GOT3 (cell line): Measurements from ENCODE around the gene ADCK1.
"Not testable (repeated sequence)": the region's sequence is repeated elsewhere in the genome, so short reads cannot be mapped to it uniquely, and the experiment has no call there.

ENCODE experiments used
- DNase-seq: peaks from one replicate; lab custom pipeline; 2025; ENCODE audit warnings: mixed read lengths; lab: John Stamatoyannopoulos, UW

Gene ADCK1

DNA sequence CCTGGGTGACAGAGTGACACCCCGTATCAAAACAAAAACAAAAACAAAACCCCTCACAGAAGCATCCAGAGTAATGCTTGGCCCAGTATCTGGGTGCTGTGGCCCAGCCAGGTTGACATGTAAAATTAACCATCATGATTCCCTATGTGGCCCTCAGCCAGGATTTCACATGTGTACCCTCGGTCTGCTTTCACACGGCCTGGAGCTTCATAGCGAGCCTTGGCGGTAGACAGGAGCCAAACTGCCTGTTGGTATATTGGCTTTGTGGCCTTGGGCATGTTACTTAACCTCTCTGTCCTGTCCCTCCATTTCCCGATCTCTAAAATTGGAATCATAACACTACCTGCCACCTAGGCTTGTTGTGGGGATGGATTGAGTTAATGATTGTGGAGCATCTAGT lies 65.5 kb downstream of the ADCK1 start:
- no peak for DNase-seq

DNA sequence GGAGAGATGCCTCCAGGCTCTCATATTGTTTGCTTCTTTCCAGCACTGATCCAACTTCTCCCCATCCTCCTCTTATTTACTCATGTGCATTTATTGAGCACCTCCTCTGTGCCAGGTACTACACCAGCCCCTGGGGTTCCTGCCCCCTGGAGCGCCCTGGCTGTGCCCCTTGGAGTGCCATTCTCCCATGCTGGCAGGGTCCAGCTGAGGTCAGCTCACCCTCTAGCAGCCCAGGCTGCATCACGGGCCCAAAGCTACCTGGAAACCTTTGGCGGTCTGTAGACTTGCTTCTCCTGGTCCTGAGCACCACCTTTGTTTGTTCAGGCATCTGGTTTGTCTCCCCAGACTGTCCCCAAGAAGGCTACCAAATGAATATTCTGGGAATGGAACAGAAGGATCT lies 67.0 kb downstream of the ADCK1 start:
- DNase-seq, result no peak

DNA sequence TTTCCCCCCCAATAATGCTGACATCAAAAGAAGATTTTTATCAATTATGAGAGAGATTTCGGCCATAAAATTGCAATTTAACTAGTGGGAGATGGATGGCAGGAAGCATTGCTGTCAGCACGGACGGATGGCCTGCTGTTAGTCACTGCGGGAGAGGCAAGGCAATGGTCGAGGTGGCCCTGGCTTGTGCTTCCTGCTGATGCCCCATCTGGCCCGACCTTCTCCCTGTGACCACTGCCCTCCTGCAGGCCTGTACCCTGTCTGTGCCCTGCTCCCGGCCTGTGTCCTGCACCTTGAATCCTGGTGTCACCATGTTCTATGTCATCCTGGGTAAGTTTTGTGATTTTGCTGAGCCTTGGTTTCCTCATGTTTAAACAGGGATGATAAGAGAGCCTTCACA lies 67.6 kb downstream of the ADCK1 start:
- no peak for DNase-seq

DNA sequence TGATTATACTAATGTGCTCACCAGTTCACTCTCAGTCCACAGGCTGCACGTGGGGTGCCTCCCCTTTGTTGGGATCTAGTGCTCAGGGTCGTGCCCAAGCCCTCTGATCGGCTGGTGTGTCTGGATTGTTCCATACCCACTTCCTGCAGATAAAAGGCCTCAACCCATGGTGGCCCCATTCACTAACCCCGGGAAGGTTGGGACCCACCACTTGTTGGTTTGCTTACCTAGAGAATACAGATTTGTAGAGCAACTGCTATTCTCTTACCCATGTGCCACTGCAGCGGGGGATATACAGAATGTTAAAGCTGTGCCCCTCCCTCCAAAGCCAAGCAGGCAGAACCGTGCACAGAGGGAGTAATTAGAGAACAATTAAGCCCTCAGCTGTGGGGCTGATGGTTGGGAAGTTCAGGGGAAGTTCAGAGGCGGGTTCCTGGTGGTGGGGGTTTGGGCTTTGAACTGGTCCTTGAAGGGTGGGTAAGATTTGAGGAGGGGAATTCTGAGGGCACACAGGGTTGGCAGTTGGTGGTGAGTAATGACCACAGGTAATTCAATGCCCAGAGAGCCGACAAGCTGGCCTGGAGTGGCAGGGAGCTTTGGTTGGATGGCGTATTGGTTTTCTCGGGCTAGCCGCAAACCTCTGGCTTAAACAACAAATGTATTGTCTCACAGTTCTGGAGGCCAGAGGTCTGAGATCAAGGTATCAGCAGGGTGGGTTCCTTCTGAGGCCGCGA lies 68.8 kb downstream of the ADCK1 start:
- no peak for DNase-seq

DNA sequence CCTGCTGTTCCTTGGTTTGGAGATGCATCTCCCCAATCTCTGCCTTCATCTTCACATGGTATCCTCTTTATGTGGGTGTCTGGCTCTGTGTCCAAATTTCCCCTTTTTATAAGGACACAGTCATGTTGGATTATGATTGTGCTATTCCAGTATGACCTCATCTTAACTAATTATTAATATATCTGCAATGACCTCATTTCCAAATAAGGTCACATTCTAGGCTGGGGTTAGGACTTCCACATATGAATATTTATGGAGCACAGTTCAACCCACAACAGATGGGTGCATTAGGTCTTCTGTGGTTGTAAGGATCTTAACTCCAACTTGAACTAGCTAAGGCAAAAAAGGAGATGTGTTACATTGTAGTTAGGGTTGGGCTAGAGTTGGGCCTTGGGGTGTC lies 69.4 kb downstream of the ADCK1 start:
- no peak for DNase-seq

DNA sequence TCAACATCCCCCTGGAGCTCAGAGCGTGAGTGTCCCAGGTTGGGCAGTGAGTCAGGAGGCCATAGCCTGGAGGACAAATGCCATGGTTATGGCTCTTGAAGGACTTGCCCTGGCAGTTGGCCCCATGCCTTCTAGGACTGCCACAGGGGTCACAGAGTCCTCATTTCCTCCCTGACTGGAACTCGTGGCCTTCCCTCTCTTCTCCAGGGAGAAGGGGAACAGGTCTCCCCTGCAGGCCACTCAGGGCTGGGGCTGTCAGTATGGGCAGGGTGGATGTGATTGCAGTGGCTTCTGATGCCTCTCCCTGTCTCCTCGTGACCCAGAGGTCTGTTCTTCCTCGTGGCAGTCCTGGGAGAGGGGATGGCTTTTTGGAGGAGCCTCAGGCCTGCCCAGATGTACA lies 70.7 kb downstream of the ADCK1 start:
- DNase-seq, result no peak

DNA sequence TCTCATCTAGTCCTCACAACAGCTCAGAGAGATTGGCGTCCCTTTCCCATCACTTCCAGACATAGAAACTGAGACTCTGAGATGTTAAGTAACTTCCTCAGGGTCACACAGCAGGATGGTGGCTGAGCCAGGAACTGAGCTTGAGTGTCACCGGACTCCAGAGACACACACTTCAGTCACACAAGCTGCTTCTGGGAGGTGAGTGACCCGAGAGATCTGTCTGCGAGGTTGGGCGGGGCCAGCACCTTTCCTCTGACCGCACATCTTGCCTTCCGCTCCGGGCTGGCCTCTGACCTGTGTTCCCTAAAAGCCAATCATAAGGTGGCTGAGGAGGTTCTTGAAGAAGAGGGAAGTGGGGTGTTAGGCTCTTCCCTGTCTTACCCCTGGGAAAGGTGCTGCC lies 72.2 kb downstream of the ADCK1 start:
- DNase-seq, result no peak

DNA sequence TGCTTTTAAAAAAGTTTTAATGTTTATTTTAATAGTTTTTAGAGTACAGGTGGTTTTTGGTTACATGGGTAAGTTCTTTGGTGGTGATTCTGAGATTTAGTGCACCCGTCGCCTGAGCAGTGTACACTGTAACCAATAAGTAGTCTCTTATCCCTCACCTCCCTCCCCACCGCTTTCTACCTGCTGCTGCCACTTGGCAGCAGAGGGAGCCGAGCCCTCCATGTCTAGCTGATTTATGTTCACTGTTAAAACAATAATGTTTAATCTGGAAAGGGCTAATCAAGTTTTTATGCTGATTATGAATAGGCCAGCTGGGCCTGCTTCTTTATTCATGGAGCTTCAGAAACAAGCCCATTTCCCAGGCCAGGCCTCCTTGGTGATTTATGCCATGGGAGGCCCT lies 73.1 kb downstream of the ADCK1 start:
- DNase-seq, result no peak

DNA sequence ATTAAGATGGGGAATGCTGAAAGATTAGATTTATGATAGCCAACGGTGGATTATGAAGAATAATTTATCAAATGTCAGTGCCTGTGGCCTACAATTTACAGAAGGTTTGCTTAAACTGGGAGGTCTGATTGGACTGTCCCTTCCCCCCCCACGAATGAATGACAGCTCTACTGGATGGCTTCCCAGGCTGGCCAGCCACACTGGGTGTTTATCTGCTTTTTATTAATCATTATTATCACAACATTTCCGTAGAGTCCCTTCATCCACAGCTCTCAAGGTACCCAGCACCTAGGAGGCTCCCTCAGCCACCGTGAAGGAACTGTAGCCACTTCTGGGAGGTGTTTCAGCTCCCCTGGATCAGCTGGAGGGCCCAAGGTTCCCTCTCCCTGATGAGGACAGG lies 78.9 kb downstream of the ADCK1 start:
- no peak for DNase-seq

DNA sequence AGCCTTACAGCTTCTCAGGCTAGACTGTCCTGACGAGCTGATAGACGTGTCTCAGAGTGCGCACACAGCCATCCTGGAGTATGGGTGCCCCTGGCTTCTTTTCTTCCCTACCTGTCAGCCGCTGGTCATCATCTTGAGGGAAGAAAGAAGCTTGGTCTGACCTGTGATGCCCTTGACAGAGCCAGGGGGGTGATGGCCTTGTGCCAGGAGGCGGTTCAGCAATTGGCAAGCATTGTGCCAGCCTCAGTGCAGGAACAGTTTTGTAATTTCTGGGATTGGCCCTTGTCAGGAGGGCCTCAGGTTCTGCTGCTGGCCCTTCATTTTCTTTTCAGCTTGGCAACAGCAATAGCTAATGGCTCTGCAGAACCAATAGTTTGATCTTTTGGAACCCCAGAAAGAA lies 80.1 kb downstream of the ADCK1 start:
- no peak for DNase-seq

DNA sequence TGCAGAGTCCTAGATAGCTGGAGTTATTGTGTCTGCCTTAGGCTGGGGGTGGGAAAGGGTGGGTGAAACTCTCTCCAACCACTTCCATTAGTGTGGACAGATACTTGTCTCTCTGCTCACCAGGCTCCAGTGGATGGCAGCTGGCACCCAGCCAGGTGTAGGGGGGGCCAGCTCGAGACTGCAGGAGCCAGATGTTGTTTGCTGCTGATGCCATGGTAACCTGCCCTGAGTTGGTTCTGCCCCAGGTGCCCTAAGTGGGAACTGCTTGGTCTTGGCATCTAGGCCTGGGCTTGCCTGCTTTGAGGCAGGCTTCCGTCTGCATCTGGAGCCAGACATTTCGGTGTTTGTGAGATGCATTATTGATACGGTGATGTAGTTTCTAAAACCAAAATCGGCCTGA lies 82.2 kb downstream of the ADCK1 start:
- no peak for DNase-seq

DNA sequence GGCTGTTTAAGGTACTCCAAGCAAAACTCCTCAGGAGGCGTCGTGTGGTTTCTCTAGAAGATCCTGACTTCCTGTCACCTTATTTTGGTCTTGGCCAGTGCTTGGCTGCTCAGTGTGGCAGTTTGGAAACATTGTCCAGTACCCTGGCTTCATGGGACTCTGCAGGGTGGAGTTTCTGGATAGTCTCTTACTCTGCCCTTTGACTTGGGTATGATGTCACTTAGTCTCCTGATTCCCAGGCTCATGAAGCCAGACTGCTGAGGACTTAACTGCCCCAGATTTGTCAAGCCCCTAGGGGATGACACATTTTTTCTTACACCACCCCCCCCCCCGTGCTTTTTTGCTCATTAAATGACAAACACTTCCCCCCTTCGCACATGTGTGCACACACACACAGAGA lies 82.7 kb downstream of the ADCK1 start:
- no peak for DNase-seq

DNA sequence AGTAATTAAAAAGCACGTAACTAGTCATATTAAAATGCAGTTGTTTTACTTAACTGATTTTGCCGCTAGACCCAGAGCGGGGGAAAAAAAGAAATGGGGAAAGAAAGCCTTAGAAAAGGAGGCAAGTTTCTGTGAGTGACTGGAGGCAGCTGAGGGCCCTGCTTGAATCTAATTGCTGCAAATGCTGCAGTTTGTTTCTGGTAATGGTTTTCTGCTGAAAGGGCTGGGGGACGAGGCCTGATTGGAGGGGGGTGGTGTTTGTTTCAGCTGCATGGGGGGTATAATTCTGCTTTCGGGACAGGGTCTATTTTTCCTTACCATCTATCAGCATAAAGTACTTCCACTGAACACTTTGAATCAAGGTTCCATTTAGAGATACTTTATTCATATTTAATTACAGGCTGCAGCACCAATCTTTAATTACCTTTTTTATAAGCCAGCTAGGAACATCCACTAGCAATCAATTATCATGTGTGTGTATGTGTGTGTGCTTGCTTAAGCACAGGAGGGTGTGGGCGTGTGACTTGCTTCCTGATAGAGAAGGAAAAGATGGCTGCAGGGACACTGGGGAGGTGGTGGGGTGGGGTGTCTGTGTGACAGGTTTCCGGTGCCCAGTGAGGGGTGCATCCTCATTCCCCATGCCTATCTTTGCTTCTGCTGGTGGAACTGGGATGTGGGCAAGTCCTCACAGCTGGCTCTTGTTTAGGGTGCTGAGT lies 83.4 kb downstream of the ADCK1 start:
- no peak for DNase-seq

DNA sequence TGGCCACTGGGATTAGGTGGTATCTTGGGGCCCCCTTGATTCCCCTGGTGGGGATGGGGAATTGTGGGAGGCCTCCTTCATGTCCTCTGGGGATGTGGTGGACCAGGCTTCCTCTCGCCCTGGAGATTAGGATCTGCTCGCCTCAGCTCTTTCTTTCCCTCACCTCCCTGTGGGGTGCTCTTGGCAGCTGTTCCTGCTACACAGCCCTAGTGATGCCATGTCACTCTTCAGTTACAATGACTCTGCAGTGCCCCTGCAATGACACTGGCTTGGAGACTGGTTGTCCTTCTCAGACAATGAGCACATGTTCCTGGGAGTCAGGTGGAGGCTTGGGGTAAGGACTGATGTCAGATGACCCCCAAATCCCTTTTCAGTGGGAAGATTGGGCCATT lies 83.9 kb downstream of the ADCK1 start:
- DNase-seq, result no peak

DNA sequence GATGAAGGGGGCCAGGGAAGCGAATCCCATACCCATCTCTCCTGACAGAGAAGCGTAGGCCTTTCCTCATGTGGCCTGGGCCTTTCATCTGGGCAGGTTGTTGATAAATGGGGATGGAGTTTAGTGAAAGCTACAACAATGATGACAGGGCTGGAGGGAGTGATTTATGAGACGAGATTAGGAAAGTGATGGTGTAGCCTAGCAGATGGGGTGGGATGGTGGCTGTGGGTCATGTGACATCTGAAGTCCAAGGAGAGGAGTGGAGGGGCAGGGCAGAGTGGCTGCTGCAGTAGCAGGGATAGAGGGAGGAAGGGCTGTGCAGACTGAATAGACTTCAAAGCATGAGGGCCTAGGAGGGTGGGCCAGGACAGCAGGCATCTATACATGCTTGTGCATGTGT lies 85.5 kb downstream of the ADCK1 start:
- no peak for DNase-seq

DNA sequence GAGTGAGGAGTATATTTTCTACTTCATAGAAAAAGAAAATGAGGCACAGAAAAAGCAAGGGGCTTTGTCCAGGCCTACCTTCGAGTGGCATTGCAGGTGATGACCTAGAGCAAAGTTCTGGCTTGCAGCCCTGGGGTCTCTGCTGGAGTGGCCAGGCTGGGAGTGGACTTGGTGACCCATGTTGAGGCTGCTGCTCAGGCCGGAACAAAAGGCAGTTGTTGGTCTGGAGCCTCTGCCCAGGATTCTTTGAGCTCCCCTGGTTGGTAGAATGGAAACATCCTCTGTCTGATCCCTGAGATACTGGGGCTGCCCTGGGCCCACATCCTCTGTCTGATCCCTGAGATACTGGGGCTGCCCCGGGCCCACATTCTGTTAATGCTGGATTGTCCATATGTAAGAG lies 86.1 kb downstream of the ADCK1 start:
- no peak for DNase-seq

DNA sequence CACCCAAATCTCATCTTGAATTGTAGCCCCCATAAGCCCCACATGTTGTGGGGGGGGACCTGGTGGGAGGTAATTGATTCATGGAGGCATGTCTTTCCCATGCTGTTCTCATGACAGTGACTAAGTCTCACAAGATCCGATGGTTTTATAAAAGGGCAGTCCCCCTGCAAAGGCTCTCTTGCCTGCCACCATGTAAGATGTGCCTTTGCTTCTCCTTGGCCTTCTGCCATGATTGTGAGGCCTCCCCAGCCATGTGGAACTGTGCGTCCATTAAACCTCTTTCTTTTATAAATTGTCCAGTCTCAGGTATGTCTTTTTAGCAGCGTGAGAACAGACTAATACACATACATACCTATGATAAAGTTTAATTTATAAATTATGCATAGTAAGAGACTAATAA lies 89.0 kb downstream of the ADCK1 start:
- not testable (repeated sequence) for DNase-seq

DNA sequence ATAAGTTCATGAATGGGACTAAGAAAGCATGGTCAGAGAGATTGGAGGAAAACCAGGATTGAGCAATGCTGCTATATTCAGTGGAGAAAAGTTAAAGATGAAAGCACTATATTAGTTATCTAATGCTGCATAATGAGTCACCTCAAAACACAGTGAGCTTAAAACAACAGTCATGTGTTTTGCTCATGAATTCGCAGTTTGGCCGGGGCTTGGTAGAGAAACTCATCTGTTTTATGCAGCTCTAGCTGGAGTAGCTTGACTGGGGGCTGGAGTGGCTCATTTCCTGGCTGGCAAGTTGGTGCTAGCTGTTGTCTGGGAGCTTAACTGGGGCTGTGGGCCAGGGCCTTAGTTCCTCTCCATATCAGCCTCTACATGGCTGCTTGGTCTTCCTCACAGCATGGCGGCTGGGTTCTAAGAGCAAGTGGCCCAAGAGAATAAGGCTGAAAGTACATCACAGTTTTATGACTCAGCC lies 90.1 kb downstream of the ADCK1 start:
- DNase-seq, result no peak

DNA sequence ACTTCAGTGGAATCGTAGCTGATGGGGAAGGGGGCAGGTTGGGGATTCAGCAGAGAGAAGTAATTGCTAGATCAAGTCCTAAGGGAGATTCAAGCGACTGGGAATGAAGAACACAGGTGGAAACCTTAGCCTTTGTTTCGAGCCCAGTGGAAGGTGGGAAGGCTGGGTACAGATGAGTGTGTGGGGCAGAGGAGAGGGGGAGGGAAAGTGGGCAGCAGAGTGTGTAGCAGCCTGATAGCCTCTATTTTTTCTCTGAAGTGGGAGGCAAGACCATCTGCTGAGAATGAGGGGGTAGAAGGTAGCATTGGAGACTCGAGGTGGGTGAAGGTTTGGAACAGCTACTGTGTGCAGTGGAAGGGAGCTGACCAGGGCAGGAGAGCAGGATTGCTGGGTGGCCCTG lies 91.0 kb downstream of the ADCK1 start:
- no peak for DNase-seq

DNA sequence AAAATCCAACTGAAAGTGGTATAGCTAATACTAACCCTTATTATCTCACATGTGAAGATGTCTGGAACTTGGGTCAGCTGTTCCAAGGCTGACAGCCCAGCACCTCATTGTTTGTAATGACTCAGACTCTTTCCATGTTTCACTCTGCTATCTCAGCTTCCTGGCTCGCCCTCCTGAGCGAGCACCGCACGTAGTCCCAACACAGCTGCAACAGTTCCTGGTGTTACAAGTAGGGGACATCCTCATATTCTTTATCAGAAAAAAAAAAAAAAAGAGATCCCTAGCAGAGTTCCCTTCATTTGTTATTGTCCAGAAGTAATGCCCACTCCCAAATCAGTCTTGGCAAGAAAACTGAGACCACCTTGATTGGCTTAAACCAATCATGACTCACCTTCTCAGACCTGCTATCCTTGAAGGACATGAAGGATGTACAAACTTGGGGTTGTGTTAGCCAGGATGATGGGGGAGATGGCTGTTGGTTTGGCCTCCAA lies 92.5 kb downstream of the ADCK1 start:
- DNase-seq, result no peak

DNA sequence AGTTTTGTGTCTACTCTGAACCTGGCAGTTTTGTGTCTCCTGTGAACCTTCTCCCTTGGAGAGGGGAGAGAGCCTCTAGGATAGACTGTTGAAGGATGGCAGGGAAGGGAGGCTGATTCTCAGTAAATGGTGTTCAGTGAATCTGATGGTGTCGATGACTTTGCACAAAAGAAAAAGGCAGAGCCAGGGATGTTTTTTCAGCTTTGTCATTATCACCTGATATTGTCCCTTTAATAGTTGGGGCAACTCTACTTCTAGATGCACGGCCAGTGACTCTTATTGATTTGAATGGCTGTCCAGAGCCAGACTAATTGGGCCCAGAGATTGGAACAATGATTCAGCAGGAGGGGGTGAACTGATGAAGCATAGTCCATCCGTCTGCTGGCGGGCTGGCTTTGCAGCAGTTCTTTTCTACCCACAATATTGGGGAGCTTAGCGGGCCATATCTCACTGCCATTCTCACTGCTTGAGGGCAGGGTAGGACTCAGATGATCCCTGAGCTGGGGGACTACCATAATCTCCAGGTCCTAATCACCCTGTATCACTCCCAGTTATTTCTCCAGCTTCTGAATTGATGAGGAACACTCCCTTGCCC lies 93.1 kb downstream of the ADCK1 start:
- no peak for DNase-seq

DNA sequence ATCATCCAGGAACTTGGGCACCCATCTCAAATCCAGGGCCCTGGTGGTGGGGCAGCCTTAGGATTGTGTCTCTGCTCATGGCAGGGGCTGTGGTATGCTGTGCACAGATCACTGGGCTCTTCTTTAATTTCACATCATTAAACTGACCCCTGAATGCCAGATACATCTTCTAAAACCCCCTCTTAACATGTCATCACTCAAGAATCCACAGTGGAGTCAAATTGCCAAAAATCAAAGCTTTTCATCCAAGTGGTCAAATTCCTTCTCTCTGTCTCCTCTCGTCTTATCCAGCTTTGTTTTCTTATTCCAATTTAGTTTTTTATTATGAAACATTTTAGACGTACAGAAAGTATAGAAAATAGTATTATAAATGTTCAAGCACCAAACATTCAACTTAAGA lies 97.5 kb downstream of the ADCK1 start:
- no peak for DNase-seq

DNA sequence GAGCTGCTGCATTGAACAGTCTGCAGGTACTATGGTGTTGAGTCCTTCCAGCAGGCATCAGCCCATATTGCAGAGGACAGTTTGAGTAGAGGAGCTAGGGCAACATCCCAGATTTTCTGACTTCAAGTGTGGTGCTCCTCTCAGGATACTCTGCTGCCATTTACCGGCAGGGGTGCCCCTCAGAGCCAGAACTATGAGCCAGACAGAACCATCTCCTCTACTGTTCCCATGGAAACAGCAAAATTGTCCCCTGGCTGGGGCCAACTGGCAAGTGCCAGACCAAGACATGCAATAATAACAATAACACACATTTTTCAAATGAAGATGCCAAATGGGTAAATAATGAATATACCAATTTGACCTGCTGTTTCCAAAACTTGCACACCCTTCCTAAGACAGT lies 102.9 kb downstream of the ADCK1 start:
- no peak for DNase-seq
